Medulla oblongata (tissue), 1 donor: ENCODE results near the gene LMX1B.
"Not testable (repeated sequence)": the region's sequence is repeated elsewhere in the genome, so short reads cannot be mapped to it uniquely, and the experiment has no call there.

Experiments used
- DNase-seq: peaks from one replicate; pipeline ENCODE4 v3.0.0-alpha.2; 2015; ENCODE audit errors: extremely low spot score

Gene LMX1B

DNA sequence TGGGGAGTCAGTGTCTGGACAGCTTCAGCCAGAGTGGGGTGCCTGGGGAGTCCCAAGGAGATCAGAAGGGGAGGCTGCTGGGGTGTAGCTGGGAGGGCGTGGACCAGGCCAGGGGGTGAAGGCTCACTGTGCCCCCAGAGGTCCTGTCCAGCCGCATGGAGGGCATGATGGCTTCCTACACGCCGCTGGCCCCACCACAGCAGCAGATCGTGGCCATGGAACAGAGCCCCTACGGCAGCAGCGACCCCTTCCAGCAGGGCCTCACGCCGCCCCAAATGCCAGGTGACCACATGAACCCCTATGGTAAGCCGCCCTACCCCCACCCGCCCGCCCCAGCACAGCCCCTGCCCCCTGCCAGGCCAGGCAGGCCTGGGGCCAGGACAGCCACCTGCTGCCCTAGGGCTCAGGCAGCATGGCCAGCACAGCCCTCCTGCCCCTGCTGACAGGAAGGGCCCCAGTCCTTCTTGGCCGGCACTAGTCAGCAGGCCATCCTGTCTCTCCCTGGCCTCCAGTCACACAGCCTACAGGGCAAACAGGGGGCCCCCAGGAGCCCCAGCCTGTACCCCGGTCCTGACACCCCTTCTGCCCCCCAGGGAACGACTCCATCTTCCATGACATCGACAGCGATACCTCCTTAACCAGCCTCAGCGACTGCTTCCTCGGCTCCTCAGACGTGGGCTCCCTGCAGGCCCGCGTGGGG, 82.1 kb downstream of the LMX1B start:
- DNase-seq = no peak

DNA sequence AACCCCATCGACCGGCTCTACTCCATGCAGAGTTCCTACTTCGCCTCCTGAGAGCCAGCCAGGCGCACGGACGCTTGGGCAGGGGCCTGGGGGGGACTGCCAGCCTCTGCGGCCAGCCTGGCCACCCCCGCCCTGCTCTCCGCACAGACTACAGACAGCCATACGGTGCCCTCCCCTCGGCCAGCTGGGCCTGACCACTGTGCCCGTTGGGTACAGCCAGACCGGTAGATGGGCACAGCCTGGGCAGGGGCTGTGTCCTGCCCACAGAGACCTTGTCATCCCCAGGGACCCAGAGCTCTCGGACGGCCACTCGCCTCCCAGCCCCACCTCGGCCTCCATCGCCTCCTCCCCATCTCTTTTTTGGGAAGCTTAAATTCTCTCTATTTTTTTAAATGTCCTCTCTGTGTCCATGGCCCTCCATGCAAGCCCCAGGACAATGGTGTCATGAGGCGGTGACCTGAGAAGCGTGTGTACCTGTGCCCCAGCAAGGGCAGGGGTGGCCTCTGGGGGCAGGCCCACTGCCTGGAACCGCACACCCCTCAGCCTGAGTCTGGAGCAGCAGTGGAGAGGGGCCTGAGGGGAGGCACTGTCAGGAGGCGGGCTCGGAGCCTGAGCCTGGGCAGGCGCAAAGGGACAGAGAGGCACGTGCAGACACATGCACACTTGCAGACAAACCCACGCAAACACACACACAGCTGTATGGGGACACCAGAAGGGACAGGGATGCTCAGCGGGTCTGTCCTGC, 82.8 kb downstream of the LMX1B start:
- no peak for DNase-seq

DNA sequence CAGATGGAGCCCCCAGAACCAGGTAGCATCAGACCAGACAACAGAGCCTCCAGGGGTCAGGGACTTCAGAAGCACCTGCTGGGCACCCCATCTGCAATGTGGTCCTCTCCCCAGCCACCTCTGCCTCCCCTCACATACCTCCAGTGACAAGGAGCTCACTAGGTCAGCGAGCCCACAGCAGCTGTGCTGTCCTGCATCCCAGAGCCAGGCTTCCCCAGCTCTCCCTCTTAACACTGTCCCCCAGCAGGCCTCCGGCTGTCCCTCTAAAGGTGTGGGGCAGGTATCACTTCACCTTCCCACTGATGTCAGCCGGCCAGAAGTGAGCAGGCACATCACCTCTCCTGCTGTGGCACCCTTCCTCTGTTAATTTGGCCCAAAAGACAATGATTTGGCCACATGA, 83.6 kb downstream of the LMX1B start:
- DNase-seq = no peak

DNA sequence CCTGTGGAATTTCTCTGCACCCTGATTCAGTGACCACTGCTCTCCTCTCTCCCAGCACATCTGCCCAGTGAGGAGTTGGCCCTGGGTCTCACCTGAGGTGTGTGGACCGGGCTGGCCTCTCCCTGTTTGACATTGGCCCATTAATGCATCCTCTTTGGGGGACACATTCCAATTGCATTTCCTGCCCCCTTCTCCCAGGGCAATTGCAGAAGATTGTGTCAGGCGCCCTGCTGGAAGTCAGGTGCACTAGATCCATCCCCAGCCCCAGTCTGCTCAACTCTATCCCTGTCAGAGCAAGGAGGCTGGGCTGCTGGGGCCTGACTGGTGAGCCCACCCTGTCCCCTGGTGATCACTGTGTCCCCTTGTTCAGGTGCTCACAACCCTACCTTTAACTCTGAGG, 84.5 kb downstream of the LMX1B start:
- DNase-seq = no peak

DNA sequence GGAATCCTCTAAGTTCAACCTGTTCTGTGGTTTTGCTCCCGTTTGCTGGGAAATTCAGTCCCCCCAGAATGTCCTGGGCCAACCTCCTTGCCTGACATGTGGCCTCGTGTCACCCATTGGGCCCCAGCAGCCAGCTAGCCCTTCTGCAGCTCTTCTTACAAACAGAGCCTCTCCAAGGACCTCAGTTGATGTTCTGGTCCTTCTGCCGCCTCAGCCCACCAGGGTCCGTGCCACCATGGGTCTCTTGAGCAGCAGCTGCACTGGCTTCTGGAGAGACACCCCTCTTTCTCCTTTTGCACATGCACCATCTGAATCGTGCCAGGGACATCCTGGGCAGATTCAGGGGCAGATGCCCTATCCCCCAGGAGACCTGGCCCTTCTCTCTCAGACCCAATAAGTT, 85.0 kb downstream of the LMX1B start:
- no peak for DNase-seq

DNA sequence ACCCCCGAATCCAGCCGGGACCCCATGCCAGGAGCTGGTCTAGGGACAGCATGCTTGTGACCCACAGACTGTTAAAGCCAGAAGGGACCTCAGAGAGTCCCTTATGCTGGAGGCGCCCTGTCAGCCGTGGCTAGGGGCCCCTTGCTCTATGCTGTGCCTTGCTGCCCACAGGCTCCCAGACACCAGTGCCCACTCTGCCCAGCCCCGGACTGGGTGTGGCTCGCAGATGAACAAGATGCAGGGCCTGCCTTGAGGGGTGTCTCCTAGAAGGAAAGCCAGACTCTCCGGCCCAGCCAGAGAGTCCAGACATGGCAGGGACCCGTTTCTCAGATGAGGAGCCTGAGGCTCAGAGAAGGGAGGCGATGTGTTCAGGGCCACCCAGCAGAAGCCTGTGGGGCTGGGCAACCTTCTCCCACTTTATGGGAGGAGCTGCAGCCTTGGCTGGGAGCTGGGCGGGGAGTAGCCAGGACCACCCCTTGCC, 85.7 kb downstream of the LMX1B start:
- DNase-seq = no peak

DNA sequence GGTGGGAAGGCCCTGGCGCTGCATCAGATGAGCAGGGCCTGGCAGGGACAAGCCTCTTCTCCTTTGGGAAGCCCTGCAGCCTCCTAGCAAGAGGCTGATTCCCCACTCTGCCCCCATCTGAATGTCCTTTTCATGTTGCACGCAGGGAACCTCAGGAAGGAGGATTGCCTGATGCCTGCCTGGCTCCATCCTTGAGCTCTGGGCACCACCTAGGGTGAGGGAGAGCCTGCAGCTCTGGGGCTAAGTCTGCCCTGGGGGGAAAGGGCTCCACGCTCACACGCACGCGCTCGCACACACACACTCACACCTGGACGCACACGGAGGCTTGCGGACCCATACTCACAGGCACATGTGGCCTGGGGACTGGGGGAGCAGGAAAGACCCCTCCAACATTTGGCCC, 86.6 kb downstream of the LMX1B start:
- DNase-seq = no peak

DNA sequence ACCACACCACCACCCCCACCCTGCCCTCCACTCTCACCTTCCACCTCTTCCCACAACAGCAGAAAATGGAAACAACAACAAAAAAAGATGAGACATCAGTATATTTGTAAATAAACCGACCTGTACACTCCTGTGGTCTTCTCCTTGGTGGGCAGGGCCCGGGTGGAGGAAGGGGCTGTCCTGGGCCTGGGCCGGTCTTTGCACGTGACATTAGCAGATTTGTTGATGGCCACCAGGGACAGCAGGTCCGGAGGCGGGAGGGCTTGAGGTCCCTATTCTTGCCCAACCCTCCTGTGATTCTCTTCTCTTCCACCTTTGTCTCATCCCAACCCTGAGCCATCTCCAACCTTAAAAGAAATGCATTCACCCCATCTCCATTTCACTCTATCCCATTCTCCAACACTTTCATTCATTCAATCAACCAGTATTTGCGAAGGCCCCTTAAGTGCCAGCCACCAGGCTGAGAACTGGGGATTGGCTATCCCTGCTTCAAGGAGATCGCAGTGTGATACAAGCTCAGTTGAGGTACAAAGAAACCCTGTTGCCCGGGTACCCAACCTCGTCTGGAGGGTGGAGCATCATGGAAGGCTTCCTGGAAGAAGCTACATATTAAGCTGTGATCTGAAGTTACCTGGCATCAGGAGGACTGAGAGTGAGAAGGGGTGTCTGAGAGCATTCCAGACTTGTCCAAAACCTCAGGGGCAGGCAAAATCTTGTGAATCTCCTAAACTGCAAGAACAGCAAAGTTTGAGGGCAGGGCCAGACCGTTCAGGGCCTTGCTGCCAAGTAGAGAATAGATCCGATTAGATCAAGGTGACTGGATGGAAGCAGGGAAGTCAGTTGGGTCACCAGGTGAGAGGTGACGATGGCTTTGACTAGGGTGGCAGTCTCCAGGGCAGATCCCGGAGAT, 87.4 kb downstream of the LMX1B start:
- DNase-seq = no peak

DNA sequence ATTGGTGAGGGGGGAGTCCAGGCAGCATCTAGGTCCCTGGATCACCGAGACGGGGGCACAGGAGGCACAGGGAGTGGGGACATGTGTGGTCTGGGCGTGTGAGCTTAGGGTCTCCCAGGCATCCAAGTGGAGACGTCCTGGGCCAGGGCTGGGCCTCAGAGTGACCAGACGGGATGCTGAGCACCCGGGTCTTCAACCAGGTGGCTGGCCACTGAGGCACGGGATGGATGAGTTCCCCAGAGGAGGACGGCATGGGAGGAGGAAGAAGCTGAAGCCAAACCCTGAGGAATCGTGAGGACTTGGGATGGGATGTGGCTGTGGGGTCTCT, 88.0 kb downstream of the LMX1B start:
- no peak for DNase-seq

DNA sequence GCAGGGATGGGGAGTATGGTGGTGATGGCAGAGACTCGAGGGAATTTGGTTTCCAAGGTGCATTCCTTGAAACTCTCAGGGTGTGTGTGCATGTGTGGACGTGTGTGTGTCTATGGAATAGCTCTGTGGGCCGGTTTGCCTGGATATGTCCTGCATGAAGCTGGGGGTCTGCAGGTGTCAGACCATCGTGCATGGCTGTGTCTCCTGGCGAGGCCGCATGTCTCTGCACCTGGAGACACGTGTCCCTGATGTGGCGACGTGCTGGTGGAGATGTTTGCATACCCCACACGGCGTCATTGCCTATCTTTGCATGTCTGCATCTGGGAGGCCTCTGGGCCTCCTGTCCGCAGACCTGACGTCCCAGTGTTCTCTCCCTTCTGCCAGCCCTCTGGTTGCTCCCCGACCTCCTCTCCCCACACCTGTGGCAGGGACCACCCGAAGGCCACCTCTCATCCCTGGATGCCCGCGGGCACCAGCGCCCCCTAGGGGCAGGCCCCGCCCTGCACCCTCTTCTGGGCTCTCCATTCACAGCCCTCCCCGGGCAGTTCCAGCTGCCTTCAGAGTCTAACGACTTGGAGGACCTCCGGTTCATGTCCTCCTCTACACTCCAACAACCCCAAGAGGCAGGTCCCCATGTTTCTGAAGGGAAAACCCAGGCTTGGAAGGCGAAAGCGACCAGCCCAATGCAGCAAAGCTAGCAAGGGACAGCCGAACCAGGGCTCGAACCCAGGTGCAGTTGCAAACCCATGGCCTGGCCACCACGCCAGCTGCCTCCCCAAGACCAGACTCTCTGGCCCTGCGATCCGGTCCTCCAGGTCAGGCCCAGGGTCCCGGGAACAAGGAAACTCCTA, 88.6 kb downstream of the LMX1B start:
- DNase-seq = no peak

DNA sequence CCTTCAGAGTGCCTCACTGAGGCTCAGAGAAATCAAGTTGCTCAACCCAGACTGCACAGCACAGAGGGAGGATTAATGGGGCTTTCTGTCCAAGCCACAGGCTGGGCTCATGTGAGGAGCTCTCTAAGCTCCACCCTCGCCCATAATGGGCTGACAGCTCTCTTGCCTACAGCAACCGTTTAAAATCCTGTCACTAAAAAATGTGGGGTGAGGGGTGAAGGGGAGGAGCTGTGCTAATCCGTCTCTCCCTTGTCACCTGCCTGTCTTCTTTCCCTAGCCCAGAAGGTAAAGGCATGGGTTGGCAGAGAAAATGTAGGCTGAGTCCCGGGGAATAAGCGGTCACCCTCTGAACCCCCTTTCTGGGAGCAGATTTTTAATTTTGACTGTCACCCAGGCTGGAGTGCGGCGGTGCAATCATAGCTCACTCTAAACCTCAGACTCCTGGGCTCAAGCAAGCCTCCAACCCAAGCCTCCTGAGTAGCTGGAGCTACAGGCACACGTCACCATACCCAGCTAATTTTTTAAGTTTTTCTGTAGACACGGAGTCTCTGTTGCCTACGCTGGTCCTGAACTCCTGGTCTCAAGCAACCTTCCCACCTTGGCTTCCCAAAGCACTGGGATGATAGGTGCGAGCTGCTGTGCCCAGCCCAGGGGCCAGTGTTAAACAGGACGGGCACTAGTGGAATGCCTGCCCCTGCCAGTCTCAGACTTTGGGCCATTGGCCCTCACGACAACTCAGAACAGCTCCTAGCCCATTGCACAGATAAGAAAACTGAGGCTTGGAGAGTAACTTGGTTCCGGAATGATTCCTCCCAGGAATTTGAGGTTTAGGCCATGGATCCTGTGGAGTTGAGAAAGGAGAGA, 89.5 kb downstream of the LMX1B start:
- DNase-seq = no peak

DNA sequence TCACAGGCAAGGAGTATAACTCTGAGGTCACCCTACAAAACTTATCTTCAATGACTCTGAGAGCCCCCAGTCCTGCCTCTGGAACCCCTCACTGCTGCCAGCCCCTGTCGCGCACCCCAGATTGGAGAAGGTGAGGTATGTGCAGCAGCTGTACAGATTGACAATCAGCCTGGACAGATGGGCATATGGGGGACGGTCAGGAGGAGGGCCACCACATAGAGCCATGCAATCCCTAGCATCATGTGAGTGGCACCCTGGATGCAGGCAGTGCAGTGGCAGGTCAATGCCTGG, 90.1 kb downstream of the LMX1B start:
- no peak for DNase-seq

DNA sequence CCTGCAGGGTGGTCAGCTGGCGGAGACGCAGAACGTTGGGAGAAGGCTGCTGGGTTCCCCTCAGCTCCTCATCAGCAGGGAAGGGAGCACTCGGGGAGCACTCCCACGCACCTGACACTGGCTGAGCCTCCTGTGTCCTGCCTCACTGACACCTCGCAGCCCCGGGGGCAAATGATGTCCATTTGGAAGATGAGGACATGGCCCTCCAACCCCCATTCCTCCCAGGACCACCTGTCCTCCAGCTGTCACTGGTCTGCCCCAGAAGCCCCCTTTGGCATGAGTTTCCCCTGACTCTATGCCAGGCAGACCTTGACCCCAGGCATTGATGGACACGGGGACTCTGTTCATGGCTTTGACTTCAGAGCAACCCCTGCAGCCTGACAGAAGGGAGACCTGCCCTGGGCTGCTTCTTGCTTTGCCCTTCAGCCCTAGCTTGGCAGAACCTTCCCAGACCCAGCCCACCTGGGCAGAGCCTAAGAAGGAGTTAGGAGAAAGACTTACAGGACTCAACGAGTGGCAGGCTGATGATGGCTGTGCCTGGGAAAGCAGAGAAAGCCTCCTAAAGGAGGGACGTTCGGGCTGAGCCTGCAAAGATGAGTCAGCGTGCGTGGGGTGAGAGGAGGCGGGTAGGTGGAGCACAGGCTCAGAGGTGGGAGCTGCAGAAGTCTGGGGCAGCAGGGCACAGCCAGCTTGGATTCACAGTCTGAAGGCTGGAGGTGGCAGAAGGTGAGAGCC, 90.6 kb downstream of the LMX1B start:
- DNase-seq = no peak

DNA sequence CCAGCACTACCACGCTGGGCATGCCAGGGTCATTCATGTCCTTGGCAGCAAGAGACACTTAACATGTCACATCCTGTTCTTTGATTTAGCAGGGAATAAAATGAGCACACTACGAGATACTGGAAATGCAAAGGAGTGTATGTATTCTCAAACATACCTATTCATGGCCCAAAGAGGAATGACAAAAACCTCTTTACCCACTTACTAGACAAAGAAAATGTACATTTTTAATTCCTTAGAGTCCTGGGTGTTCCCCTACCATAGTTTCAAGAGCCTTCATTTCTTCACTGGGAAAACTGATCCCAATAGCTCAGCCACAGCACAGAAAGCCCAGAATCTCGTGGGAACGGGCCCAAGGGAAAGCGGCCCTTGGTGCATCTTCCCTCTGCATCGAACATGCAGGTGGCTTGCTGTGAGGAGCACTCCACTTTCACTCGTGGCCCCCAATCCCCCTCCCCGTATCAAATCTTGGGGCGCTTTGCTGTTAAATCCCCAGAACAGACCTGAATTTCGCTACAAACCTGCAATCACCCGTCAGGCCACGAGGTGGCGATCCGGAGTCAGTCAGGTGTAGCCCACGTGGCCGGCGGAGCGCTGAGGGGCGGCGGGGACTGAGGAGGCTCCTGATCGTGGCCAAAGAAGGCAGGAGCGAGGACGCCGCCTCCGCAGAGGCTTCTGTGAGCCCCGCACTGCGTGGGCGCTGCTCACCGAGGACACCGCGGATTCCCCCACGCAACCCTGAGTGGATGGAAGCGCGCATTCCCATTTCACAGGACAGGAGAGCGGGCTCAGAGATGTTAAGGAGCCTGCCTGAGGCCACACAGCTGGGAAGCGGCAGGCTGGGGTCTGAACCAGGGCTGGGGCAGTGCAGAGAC, 91.4 kb downstream of the LMX1B start:
- DNase-seq = peak; percentile 79

DNA sequence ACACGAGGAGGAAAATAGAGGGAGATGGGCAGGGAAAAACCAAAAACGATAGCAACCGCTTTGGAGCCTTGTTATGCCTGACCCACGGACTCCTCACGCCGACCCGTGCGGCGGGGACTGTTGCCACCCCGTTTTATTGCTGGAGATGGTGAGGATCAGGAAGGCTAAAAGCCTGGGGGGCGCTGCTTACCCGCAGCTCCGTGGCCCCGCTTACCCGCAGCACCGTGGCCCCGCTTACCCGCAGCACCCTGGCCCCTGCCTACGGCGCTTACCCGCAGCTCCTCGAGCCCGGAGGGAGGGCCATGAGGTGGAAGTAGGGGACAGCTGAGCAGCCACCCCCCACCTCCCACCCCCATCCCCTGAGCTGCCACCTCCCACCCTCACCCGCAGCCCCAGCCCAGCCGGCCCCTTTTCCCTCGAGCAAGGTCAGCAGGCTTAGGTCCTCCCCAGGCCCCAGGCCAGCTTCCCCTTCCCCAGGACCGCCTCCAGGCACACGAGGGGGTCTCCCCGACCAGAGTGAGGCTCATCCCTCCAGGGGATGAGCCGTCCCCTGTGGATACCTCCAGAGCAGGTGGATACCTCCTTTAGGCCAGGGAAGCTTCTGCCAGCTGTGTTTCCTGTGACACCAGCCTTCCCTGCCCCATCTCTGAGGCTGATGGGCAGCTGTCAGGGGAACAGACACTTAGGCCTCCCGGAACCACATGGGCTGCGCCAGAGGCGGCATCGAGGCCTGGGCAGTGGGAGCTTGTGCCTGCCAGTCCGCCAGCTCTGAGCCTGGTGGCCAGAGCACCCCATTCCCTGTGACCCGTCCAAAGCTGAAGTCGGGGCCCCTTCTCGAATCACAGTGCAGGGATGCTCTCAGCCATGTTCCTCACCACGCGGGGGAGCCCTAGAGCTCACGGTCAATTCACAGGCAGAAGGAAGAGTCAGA, 92.3 kb downstream of the LMX1B start:
- peak; percentile 43 for DNase-seq

DNA sequence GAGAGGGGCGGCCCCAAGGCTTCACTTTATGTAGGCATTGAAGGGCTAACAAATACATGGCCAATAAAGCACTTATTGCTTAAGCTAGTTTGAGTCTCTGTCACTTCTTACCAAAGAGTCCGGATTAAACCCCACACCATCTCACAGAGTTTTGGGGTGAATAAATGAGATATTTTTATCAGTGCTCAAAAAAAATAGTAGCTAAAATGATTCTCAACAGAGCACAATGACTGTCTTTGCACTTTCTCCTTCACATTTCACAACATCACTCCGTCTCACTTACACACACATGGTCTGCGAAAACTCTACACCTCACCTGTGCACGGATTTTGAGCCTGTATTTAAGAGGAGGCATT, 92.9 kb downstream of the LMX1B start:
- DNase-seq = no peak

DNA sequence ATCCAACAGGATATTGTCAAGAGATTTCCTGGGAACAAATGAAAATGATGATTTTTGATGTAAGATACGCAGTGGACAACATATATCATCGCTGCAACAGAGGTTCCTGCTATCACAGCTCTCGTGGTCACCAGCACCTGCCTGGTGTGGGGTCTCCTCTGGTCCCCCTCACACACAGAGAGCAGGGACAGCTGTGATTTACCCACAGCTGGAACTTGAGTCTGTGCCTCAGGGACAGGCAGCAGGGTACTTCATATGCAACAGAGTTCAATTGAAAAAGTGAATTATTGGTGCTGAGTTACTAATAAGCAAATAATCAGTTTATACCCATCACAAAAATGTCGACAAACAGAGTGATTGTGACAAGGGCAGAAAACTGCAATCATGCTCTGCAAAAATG, 93.4 kb downstream of the LMX1B start:
- no peak for DNase-seq

DNA sequence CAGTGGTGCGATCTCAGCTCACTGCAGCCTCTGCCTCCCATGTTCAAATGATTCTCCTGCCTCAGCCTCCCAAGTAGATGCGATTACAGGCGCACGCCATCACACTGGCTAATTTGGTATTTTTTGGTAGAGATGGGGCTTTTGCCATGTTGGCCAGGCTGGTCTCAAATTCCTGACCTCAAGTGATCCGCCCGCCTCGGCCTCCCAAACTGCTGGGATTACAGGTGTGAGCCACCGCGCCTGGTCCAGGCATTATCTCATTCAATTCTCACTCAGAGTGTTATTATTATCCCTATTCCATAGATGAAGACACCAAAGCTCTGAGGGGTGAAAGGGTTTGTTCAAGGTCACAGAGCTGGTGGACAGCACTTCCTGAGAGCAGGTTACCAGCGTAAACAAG, 94.0 kb downstream of the LMX1B start:
- not testable (repeated sequence) for DNase-seq
